NCI-H1105 treated with DMSO at 0.1 percent for 48 hours (cell line): Measurements from ENCODE around the gene CDH23.

ENCODE experiments used
- DNase-seq: peaks from one replicate; lab custom pipeline; 2025; lab: John Stamatoyannopoulos, UW

CDH23 gene

GRCh38 chr10:71565284-71566000 lies 168.7 kb downstream of the CDH23 start:
- no peak for DNase-seq

DNA sequence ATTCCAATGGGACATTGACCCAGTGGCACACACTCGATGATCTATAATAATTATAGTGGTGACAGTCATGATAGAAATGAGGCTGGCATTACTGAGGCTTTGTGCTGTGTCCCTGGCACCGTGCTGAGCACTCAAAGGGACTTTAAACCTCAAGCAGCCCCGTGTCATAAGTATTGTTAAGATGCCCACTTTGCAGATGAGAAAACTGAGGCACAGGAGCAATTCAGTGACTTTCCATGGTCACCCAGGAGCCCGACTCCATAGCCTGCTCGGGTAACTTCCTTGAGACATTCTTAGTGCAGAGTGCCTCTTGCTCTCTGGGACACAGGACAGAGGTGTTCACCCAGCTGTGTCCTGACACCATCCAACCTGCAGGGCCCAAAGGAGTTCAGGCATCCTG lies 170.3 kb downstream of the CDH23 start:
- no peak for DNase-seq

- DNase-seq: no peak
Measured at GRCh38 chr10:71568896-71569492, 172.3 kb downstream of the CDH23 start.

- peak; percentile 26 for DNase-seq
Measured at GRCh38 chr10:71569775-71570588, 173.3 kb downstream of the CDH23 start.

DNA sequence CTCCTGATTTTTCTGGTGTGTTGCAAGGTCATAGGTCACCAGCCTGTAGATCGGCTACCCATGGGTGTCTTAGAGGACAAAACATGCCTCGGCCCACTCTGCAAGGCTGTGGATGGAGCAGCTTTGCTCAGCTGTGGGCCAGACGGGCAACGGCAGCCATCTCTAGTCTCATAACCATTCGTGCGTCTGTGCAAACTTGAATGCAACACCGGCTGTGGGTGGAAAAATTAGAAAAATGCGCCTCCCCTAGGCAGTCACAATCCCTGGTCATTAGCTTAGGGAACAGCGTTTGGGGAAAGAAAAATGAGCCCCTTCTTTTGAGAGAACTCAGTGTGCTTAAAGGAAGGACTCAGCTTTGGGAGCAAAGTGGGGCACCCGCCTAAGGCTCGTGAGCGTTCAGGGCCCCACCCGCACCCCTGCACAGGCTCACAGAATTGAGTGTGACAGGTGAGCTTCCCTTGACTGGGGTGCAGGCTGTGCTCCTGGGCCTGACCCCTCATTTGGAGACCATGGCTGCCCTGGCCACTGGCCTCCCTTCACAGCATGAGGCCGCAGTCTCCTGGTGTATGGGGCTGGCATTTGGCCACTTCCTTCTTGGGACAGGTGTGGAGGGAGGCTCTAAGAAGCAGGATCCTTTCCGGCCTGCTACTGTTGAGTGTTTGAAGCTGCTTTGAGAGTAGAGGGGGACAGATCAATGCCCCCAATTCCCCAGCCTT lies 174.9 kb downstream of the CDH23 start:
- DNase-seq: no peak

GRCh38 chr10:71572962-71573361 lies 176.2 kb downstream of the CDH23 start:
- DNase-seq: no peak

GRCh38 chr10:71573562-71574518 lies 177.1 kb downstream of the CDH23 start:
- no peak for DNase-seq

- DNase-seq: no peak
Measured at GRCh38 chr10:71575451-71575850, 178.7 kb downstream of the CDH23 start.

- DNase-seq: peak; percentile 35
Measured at GRCh38 chr10:71575934-71576801, 179.4 kb downstream of the CDH23 start.

DNA sequence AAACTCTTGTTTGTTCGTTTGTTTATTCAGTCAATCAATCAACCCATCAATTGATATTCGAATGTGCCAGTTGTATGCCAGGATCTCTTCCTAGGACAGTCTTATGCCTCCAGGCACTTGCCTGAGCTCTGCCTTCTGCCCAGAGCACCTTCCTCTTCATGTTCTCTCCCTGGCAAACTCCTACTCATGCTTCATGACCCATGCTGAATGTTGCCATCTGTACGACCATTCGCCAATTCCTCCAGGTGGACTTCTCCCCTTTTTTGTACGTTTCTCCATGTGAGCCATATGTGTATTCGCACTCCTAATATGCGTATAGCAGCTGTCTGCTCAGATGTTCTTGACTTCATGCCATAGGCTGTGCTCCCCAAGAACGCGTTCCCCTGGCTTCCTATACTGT lies 180.1 kb downstream of the CDH23 start:
- no peak for DNase-seq

- DNase-seq: no peak
Measured at GRCh38 chr10:71577345-71577744, 180.6 kb downstream of the CDH23 start.

DNA sequence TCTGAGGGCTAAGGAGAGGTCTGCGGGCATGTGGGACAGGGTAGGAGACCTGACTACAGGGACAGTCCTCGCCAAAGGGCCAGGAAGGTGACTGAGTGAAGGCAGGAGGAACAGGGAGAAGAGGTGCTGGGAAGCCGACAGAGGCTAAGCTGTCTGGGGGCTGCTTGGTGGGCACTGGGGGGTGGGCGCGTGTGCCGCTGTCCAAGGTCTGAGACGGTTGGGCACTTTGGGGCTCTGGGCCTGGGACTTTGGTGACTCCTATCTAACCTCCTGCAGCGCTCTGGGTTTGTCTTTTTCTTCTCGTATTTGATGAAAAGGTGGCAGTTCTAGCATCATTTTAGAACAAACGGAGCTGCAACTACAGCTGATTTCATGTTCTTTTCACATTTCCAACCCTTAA lies 181.3 kb downstream of the CDH23 start:
- no peak for DNase-seq

GRCh38 chr10:71579668-71580067 lies 182.9 kb downstream of the CDH23 start:
- no peak for DNase-seq

DNA sequence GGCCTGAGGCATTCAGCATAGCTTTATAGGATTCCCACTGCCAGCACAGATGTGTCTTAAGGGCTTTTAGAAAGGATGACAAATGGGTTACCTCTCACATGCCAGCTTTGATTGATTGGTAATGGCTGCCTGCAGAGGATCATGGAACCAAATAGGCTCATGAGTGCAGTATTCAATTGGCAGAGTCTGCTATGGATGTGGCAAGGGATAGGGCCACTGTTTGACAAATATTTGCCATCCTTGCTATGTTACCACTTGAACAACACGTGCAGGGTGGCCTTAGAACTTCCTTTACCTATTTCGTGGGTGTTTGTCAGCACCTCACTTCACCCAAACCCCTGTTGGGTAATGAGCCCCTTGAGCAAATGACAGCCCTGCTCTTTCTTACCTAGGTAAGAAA lies 183.7 kb downstream of the CDH23 start:
- no peak for DNase-seq

GRCh38 chr10:71580926-71581325 lies 184.2 kb downstream of the CDH23 start:
- no peak for DNase-seq

DNA sequence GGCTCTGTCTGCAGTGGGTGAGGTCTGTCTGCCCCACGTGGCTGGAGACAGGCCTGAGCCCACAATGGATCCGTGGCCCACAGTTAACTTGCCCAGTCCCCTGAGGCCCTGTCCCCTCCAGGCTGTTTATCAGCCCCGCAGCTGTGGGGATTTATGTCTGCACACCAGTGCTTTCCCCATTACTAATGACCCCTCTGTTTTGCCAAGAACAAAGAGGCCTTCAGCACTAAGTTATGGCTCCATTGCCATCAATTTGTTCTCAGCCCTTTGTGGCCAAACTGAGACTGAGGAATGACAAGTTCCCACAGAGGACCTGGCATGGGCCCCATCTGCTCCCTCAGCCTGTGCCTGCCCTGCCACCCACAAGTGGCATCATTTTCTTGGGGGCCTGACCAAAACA lies 184.7 kb downstream of the CDH23 start:
- no peak for DNase-seq

- DNase-seq: no peak
Measured at GRCh38 chr10:71582019-71582418, 185.3 kb downstream of the CDH23 start.

DNA sequence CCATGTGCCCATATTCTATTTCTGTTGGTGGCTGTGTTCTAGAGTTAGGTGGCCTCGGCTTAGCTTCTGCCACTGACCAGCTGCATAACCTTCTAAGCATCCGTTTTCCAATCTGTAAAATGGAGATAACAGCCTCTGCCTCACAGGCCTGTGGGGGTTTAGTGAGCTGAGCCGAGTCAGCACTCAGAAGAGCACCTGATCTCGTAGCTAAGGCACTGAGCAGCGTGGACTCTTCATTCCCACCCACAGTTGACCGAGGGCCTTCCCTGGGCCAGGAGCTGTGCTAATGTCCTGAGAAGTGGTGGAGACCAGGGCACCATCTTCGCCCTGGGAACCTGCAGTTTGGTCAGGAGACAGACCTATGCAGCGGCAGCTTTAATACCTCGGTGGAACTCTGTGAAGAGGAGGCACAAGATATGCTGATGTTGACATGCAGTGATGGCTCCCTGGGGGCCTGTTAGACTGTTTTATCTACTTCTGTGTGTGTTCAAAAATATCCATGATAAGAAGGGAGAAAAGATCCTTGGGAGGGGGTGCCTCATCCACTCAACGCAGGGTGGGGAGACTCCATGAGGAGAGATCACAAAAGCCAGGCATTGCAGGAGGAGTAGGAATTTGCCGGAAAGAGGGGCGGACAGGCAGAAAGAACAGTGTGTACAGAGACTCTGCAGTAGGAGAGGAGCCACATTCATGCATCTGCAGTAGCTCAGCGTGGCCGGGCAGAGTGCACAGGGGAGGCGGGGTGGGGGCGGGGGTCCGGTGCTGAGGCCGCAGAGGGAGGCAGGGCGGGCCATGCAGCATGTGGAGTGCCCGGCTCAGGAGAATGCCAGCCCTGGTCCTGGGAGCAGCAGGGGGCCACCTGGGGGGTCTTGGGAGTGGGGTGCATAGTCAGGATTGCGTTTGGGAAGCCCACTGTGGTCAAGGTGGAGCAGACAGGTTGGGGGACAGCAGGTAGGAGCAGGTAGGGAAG lies 186.1 kb downstream of the CDH23 start:
- DNase-seq: no peak

DNA sequence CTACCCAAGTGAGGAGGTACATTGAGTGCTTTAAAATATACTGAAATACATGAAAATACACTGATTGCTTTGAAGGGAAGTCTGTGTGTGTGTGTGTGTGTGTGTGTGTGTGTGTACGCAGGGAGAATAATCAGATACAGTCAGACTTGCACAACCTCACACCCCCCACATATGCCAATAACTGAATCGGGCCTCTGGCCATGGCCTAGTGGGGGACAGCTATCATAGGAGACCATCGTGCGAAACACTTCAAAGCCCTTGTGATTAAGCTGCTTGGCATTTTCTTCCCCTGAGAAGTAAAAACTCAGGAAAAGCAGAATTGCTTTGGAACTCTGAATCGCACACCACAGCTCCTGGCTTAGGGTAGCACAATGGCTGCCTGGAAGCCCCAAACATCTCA lies 187.7 kb downstream of the CDH23 start:
- no peak for DNase-seq
